ENCODE results near the gene HMCN2.

The HMCN2 gene

DNA sequence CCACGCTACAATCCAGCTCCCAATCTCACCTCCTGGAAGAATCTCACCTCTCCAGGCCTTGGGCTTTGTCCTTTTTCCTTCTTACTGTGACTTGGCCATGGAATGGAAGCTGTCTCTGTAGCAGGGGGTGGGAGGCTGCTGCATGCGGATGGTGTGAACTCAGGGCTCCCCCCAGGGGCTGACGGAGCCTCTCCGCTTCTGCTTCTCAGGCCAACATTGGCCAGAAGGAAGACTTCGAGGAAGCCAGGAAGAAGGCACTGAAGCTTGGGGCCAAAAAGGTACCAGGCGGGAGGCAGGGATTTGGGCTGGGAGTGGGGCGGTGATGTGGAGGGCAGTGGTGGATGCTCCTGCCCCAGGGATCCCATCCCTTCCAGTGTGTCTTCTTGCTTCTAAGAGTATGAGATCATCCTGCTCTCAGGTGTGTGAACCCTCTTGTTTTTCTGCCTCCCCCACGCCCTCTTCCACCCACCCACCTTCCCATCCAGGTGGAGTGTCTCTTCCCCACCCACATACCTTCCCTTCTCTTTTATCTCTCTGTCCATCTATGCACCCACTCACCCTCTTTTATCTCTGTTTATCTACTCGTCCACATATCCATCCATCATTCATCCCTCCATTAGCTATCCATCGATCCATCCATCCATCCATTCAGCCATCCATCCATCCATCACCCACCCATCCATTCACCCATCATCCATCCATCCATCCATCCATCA is 188.7 kb downstream of the HMCN2 start:
- in situ Hi-C loops (cut with MboI; ENCODE audit: low sequenced_read_pairs): no loop called here

DNA sequence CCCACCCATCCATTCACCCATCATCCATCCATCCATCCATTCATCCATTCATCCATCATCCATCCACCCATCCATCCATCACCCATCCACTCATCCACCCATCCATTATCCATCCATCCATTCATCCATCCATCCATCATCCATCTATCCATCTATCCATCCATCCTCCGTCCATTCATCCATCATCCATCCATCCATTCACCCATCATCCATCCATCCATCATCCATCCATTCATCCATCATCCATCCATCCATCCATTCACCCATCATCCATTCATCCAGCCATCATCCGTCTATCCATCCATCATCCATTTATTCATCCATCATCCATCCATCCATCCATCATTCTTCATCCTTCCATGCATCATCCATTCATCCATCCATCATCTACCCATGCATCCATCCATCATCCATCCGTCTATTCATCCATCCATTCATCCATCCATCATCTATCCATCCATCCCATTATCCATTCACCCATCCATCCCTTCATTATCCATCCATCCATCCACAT is 189.3 kb downstream of the HMCN2 start:
- in situ Hi-C loops (cut with MboI; ENCODE audit: low sequenced_read_pairs): no loop called here

- in situ Hi-C loops (cut with MboI; ENCODE audit: low sequenced_read_pairs): no loop called here
These were observed 192.7 kb downstream of the HMCN2 start for GRCh38 chr9:130458027-130458803.

- in situ Hi-C loops (cut with MboI; ENCODE audit: low sequenced_read_pairs): no loop called here
These were observed 193.2 kb downstream of the HMCN2 start for GRCh38 chr9:130458804-130459067.

GRCh38 chr9:130459151-130459550 is 193.6 kb downstream of the HMCN2 start:
- in situ Hi-C loops (cut with MboI; ENCODE audit: low sequenced_read_pairs): no loop called here

DNA sequence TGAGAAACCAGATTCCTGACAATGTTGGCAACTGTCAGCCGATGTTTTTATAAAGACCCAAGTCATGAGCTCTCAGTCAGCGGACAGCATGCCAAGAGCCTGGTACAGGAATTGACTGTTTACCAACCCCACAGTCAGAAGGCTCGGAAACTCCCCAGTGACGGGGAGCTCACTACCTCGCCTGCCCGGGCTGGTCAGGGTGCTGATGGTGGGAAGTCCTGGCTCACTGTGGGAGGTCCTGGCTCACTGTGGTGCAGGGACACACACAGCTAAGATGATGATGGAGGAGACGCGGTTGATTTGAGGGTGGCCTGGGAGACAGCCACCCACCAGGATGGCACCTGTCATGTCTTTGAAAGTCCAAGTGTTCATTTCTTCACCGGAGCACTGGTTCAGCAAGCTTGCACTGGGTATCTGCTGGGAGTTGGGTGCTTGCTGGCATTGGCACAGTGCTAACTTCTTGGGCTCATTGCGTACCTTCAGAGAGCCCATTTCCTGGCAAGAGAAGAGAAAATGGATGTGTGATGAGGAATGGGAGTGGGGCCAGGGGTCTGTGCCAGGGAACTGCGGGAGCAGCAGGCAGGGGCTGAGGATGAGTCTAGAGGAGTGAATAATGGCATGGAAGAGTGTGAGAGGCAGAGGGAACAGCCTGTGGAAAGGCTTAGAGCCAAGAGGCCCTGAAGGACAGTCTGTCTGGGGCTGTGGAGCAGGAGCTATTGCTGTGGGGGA is 194.5 kb downstream of the HMCN2 start:
- in situ Hi-C loops (cut with MboI; ENCODE audit: low sequenced_read_pairs): no loop called here

DNA sequence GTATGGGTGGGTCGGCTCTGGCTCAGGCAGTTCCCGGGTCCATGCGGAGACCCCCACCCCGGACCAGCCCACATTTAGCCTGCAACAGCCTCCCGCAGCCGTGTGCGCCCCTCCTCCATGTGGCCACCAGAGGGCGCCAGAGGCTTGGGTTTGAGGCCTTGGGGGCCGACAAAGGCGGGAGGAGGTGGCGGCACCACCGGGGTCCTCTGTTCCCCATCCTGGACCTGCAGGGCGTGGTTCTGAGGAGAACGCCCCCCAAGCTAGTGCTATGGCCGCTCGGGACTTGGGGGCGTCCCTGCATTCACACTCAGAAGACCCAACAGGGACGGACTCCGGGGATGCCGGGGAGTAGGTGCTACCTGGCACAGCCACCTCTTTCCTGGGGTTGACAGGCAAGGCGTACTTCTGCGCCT is 195.7 kb downstream of the HMCN2 start:
- in situ Hi-C loops (cut with MboI; ENCODE audit: low sequenced_read_pairs): no loop called here

DNA sequence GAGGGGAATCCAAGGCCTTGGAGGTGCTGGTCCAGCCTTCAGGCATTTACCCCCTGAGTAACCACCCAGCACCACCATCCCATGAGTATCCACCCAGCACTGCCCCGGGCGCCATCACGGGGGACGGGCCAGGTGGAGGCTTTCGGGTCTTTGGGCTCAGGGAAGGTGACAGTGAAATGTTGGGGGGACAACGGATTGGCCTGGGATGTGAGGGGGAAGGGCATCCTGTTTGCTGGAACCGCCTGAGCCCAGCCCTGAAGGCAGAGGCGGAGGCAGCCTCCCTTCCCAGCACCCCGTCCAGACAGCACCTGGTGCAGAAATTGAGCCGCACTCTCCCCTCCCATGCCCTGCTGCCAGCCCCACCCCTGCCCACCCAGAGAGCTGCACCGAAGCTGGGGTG is 196.2 kb downstream of the HMCN2 start:
- in situ Hi-C loops (cut with MboI; ENCODE audit: low sequenced_read_pairs): no loop called here

DNA sequence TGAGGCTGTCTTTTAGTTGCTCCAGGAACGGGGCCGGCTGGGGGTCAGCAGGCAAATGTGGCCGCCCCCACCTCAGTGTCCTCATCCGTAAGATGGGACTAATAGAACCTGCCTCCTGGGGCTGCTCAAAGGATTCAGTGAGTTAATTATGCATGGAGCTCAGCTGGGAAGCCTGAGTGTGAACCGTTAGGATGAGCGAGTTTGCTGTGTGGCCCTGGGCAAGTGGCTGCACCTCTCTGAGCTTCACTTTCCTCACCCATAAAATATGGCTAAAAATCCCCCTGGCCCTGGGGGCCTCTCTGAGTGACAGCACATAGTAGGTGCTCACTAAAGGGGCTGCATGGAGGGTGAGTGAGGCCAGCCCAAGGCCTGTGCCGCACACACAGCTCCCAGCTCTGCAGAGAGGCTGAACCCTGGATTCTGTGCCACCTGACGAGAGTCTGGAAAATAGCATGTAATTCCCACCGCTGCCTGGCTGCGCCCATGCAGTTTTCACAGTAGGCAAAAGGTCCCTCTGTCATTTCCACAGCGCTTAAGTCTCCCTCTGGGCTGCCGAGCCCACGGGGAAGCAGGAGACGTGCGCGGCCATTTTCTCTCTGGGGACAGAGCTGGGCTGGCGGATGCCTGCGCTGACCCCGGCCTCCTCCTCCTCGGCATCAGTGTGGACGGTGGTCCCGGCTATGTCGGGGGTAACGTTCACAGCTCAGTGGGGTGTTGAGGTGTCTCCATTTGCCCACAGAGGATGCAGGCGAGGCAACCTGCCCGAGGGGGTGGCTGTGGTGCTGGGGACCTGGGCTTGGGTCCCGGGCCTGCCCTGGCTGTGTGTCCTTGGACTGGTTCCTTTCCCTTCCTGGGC is 197.4 kb downstream of the HMCN2 start:
- in situ Hi-C loops (cut with MboI; ENCODE audit: low sequenced_read_pairs): no loop called here

GRCh38 chr9:130463763-130464745 is 198.5 kb downstream of the HMCN2 start:
- in situ Hi-C loops (cut with MboI; ENCODE audit: low sequenced_read_pairs): no loop called here

DNA sequence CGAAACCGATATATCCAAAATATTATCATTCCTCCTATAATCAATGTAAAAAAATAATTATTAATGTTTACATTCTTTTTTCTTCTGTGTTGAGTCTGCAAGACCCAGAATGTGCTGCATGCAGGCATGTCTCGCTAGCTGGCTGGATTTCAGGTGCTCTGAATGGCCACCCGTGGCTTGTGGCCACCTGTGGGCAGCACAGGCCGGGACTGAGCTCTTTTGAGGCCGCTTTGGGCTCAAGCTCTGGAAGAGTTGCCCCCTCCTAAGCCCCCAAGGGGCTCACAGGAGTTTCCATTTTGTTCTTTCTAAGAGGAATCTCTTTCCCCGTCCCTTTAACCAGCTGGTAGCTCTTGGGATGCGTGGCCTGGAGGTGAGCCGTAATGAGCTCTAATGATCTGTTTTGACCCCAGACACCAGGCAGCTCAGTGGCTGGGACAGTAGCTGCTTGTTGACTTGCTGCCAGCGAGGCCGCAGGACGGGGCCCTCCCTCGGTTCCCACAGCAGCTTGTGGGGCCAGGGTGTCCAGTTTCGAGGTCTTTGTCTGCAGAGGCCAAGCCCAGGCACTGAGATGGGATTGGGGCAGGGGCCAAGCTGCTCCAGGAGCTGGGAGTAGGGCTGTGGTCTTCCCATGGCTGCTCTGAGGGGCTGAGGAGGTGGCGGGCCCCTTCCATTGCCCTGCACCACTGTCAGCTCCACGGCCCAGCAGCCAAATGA is 200.0 kb downstream of the HMCN2 start:
- in situ Hi-C loops (cut with MboI; ENCODE audit: low sequenced_read_pairs): no loop called here

DNA sequence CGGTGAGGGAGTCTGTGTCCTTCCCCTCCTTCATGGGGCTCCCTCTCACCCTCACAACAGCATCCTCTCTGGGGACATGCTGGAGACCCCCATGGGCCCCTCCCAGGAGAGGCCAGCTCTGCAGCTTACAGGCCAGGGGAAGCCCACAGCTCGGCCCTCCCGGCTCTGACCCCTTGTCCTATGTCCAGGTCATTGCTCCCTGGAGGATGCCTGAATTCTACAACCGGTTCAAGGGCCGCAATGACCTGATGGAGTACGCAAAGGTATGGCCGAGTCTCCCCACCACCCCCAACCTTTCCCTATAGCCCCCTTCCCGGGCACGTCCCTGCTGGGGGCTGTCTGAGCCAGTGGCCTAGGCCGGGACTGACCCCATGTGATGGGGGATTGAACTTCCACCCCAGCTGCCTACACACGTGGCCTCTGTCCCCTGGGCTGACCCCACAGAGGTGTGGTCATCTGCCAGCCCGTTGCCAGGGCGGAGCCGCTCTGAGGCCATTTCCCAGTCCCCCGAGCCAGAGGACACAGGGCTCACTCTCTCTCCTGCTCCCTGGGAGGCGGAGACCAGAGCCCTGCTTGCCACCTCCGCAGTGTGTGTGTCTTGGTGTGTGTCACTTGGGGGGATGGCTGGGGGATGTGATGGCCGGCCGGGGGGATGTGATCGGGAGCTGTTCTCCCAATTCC is 201.1 kb downstream of the HMCN2 start:
- in situ Hi-C loops (cut with MboI; ENCODE audit: low sequenced_read_pairs): no loop called here

DNA sequence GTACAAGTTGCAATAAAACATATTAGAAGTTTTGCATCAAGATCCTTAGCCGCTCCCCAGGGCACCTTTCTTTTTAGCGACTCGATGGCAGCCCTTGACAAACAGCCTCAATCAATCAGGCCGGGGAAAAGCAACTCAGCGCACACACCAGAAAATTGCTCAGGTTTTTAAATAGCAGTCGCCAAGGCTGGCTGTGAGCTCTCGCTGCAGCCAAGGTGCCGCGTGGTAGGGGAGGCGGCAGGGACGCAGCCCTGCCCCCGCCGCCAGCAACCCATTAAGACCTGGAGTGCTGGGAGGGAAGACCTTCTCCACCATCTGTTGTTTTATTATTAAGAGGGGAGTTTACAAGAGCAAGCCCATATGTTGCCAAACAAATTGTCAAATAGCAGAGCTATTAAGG is 201.8 kb downstream of the HMCN2 start:
- in situ Hi-C loops (cut with MboI; ENCODE audit: low sequenced_read_pairs): no loop called here

DNA sequence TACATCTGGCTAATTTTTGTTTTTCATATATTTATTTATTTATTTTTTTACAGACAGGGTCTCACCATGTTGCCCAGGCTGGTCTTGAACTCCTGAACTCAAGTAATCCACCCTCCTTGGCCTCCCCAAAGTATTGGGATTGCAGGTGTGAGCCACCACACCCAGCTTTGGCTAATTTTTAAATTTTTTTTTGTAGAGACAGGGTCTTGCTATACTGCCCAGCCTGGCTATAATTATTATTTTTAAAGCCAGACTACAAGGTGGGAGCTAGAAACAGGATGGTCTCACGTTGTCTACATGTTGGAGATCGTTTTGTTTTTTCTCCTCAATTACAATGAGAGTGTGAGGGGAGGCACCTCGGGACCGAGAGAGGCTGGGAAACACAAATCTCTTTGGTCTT is 203.0 kb downstream of the HMCN2 start:
- in situ Hi-C loops (cut with MboI; ENCODE audit: low sequenced_read_pairs): no loop called here

DNA sequence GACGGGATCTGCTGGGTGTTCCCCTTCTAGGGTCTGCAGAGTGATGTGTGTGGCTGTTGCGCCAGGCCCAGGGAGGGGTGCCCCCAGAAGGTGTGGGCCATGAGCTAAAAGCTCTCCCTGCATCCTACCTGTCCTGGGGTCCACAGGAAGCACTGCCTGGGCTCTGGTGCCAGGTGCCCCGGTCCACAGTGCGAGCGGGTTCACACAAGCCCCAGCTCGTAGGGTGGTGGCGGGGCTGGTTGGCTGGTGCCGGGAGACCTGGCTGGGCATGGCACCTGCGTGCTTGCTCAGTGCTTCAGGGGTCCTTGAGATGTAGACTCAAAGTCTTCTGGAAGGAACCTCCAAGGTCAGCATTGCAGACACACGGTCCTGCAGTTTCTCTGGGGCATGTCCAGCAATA is 204.7 kb downstream of the HMCN2 start:
- in situ Hi-C loops (cut with MboI; ENCODE audit: low sequenced_read_pairs): no loop called here

- in situ Hi-C loops (cut with MboI; ENCODE audit: low sequenced_read_pairs): no loop called here
These were observed 205.4 kb downstream of the HMCN2 start for GRCh38 chr9:130470950-130471349.

- in situ Hi-C loops (cut with MboI; ENCODE audit: low sequenced_read_pairs): no loop called here
These were observed 206.0 kb downstream of the HMCN2 start for GRCh38 chr9:130471411-130472183.

GRCh38 chr9:130472184-130472705 is 206.7 kb downstream of the HMCN2 start:
- in situ Hi-C loops (cut with MboI; ENCODE audit: low sequenced_read_pairs): no loop called here

Measured in HL-60/S4 (cell line).